HCT116 (cell line): ENCODE data around the gene EXOC4.

Source experiments
- TF ChIP-seq, protein P1 (sequence below), 3 experiments: fragments of 200-600 bp in 1 of 3; sonication (generic) in 1 of 3; IDR thresholded peaks in 2 of 3; conservative IDR thresholded peaks in 1 of 3; 2 replicates each; pipeline ENCODE4 v1.5.1; 2012 to 2017; ENCODE audit warnings: low read depth in 2 of 3, low read length in 2 of 3, antibody characterized with exemption in 1 of 3, borderline replicate concordance in 1 of 3, control low read depth in 1 of 3, mild to moderate bottlenecking in 1 of 3, mixed read lengths in 1 of 3, mixed run types in 1 of 3, moderate library complexity in 1 of 3; ENCODE audit not compliant: insufficient read depth in 1 of 3
- TF ChIP-seq, protein P2 (sequence below): IDR thresholded peaks from 2 replicates; pipeline ENCODE4 v1.6.1; 2012; ENCODE audit warnings: low read depth

DNA sequence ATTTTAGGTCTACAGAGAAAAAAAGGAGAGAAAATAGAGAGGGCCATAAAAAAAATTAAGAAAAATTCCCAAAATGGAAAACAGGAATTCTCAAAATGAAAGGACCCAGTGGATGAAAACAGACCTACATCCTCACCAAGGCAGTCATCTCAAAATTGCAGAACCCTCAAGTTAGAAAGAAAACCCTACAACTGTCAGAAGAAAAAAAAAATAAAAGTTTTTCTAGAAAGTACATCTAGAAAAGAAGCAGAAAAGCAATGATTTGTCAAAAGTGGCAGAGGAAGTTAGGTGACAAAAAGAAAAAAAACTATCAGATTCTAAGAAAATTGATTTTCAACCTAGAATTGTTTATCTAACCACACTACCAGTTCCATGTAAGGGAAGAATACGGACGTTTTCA, 706.6 kb downstream of the EXOC4 start:
- TF ChIP-seq, protein P1, sequence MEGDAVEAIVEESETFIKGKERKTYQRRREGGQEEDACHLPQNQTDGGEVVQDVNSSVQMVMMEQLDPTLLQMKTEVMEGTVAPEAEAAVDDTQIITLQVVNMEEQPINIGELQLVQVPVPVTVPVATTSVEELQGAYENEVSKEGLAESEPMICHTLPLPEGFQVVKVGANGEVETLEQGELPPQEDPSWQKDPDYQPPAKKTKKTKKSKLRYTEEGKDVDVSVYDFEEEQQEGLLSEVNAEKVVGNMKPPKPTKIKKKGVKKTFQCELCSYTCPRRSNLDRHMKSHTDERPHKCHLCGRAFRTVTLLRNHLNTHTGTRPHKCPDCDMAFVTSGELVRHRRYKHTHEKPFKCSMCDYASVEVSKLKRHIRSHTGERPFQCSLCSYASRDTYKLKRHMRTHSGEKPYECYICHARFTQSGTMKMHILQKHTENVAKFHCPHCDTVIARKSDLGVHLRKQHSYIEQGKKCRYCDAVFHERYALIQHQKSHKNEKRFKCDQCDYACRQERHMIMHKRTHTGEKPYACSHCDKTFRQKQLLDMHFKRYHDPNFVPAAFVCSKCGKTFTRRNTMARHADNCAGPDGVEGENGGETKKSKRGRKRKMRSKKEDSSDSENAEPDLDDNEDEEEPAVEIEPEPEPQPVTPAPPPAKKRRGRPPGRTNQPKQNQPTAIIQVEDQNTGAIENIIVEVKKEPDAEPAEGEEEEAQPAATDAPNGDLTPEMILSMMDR (IDR thresholded peaks at IDR 0.05 in 2 of 3, conservative IDR thresholded peaks at IDR 0.05 in 1 of 3; ENCODE audit: borderline replicate concordance in 1 of 3, insufficient read depth in 1 of 3, low read depth in 2 of 3, low read length in 2 of 3): no peak
- TF ChIP-seq, protein P2, sequence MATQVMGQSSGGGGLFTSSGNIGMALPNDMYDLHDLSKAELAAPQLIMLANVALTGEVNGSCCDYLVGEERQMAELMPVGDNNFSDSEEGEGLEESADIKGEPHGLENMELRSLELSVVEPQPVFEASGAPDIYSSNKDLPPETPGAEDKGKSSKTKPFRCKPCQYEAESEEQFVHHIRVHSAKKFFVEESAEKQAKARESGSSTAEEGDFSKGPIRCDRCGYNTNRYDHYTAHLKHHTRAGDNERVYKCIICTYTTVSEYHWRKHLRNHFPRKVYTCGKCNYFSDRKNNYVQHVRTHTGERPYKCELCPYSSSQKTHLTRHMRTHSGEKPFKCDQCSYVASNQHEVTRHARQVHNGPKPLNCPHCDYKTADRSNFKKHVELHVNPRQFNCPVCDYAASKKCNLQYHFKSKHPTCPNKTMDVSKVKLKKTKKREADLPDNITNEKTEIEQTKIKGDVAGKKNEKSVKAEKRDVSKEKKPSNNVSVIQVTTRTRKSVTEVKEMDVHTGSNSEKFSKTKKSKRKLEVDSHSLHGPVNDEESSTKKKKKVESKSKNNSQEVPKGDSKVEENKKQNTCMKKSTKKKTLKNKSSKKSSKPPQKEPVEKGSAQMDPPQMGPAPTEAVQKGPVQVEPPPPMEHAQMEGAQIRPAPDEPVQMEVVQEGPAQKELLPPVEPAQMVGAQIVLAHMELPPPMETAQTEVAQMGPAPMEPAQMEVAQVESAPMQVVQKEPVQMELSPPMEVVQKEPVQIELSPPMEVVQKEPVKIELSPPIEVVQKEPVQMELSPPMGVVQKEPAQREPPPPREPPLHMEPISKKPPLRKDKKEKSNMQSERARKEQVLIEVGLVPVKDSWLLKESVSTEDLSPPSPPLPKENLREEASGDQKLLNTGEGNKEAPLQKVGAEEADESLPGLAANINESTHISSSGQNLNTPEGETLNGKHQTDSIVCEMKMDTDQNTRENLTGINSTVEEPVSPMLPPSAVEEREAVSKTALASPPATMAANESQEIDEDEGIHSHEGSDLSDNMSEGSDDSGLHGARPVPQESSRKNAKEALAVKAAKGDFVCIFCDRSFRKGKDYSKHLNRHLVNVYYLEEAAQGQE: no peak
